Measurements from ENCODE around the gene SRC.

DNA sequence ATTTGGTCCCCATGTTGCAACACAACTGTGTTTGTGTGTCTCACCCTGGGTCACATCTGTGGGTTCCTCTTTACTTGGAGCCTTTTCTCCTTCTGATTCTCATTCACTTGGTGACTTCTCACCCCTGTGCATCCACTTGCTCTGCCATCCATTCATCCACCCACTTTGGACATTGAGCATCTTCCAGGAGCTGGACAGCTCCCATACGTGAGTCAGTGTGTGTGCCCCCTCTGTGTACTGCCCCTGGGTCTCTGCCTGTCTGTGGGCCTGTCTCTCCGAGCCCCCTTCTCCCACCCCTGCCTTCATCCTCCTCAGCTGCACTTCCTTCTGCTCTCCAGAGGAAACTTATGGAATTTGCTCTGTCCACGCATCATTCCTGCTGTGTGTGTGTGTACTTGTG, 107.3 kb downstream of the SRC start:
- TF ChIP-seq POLR2AphosphoS5 (IDR thresholded peaks at IDR 0.05; ENCODE audit: borderline replicate concordance, low read depth, low read length) = no peak
- TF ChIP-seq EZH2 (IDR thresholded peaks at IDR 0.05) = no peak
- no peak for TF ChIP-seq FOXP2 (optimal IDR thresholded peaks at IDR 0.05; ENCODE audit: control extremely low read depth, extremely low read length, insufficient read depth)
